ENCODE data around the gene FGFR3.

The FGFR3 gene

GRCh38 chr4:1754336-1754735, 38.8 kb upstream of the FGFR3 start:
- H3K27ac ChIP-seq = peak overlapping the region in 12 of 21 experiments; percentile 23 to 89 (median 73)
- no peak overlapping the region for H3K4me3 ChIP-seq

- peak overlapping the region in 7 of 21 experiments; percentile 6 to 89 (median 38) for H3K27ac ChIP-seq
- no peak overlapping the region for H3K4me3 ChIP-seq
Observed at GRCh38 chr4:1755297-1755696, 37.8 kb upstream of the FGFR3 start.

DNA sequence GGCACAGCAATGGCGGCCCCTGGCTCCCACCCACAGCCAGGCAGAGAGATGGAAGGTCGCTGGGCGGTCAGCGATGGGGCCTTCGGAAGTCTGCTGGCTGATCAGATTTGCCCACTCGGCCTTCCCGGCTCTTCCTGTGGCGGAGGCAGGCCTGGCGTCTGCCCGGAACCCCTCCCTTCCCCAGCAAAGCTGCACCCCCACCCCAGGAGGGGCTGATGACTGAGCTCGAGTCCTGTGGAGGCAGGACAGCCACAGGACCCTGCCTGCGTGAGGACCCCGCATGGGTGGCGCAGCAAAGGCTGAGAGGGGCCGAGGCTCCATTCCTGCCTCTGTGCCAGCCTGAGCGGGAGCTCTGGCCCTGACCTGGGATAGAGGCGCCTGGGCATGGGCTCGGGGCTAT, 37.0 kb upstream of the FGFR3 start:
- Histone ChIP-seq H3K4me3 (no peak overlapping the region), H3K27ac (peak overlapping the region in 5 of 21 experiments; percentile 32 to 89 (median 38))

GRCh38 chr4:1756893-1757779, 36.0 kb upstream of the FGFR3 start:
- peak overlapping the region in 2 of 21 experiments; percentile 32 to 89 for H3K27ac ChIP-seq
- no peak overlapping the region for H3K4me3 ChIP-seq

DNA sequence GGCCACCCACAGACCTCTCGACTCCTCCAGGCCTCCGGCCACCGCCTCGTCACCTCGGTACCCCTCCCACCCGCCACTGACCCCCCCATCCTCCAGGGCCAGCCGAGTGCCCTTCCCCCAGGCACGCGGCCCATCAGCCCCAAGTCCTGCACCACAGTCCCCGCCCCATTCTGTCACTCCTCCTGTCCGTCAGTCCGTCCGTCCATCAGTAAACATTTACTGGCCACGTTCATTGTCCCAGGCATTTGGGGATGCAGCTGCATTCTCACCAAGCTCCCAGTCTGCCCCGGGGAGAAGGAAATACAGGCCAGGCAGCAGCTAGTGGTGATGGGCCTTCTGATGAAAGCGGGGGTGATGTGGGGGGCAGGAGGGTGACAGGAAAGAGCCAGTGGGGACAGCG, 35.3 kb upstream of the FGFR3 start:
- H3K4me3 ChIP-seq = no peak overlapping the region
- H3K27ac ChIP-seq = peak overlapping the region in 4 of 21 experiments; percentile 40 to 80 (median 56)

DNA sequence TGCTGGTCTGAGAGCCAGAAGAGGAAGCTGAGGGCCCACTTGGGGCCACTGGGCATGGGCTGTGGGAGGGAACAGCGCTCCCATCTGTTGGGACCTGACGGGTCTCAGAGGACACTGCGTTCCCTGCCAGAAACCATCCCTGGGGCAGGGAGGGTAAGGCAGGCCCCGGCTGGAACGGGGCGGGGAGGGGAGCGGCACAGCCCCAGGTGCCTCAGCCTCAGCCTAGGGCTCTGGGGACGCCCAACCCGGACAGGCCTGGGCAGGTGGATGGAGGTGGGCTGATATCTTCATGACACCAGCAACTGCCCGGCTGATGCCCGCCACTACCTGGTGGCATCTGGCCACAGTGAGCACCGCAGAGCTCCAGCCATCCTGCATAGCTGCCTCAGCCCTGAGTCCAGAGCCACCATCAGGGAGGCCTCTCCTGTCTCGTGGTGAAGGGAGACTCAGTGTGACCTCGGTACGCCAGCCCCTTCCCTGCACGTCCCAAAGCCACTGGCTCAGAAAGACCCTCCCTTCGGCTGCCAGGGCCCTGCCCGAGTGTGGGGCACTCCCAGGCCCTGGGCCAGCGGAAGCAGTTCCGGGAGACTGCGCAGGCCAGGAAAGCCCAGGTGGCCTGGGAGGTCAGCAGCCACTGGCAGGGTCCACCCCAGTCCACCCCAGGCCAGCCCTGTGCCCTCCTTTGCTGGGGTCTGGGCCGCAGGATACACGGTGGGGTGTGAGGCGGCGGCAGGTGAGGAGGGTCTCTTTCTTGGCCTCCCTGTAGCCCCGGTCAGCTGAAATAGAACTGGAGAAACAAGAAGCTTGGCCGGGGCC, 34.6 kb upstream of the FGFR3 start:
- no peak overlapping the region for H3K4me3 ChIP-seq
- peak overlapping the region in 9 of 21 experiments; percentile 6 to 80 (median 40) for H3K27ac ChIP-seq

GRCh38 chr4:1759170-1759817, 33.8 kb upstream of the FGFR3 start:
- Histone ChIP-seq H3K4me3 (no peak overlapping the region), H3K27ac (peak overlapping the region in 9 of 21 experiments; percentile 6 to 80 (median 40))

- Histone ChIP-seq H3K4me3 (no peak overlapping the region), H3K27ac (peak overlapping the region in 8 of 21 experiments; percentile 31 to 80 (median 46))
Observed at GRCh38 chr4:1759818-1760223, 33.3 kb upstream of the FGFR3 start.

DNA sequence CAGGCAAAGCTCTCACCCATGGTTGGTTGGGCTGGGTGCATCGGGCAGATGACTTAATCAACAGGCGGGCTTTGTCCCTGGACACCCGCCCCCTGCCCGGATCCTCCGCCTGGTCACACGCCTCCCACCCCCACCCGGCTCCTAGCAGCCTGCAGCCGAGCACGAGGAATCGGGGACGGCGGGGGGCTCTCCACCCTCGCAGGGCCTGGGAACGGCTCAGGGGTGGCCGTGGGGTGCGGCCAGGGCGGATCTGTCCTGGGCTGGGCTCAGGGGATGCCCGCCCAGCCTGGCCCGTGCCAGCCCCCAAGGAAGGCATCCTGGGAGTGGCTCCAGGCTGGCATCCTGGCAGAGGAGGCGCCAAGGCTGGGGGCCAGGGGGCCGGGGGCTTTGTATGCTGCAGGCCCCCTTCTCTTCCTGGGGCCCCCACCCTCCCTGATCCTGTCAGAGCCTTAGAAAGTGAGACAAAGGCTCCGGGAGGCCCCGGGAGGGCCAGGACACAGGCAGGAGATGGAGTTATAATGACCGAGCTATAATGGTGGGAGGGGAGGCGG, 32.5 kb upstream of the FGFR3 start:
- no peak overlapping the region for H3K4me3 ChIP-seq
- H3K27ac ChIP-seq = peak overlapping the region in 5 of 21 experiments; percentile 42 to 80 (median 58)

GRCh38 chr4:1761130-1761689, 31.9 kb upstream of the FGFR3 start:
- H3K27ac ChIP-seq = peak overlapping the region in 2 of 21 experiments; percentile 37 to 50
- no peak overlapping the region for H3K4me3 ChIP-seq

DNA sequence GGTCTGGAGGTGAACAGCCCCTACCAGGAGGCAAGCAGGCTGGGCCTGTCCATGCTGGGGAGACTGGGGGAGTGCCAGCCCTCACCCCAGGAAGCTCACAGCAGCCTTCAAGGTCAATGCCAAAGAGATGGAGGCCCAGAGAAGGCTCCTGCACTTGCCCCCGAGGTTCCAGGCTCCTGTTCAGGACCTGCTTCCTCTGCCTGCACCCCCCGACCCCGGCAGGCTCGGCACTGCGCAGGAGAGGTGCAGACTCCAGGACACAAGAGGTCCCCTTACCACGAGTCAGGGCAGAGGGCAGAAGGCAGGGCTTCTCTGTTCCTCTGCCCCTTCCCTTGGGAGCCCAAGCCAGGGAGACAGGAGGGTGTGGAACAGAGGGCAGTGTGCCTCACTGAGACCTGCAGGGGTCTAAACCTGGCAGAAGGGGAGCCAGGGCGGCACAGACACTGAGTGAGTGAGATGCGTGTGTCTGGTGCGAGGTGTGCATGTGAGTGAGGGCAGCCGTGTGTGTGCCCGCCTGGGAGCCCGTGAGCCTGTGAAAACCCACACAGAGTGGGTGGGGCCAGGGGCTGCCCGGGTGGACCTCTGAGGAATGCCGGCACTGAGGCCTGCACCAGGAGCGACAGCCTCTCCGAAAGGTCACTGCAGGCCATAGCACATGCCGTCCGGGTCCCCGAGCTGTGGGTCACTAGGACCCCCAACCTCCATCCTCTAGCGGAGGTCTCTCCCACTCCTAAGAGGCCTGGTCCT, 30.7 kb upstream of the FGFR3 start:
- Histone ChIP-seq H3K4me3 (no peak overlapping the region), H3K27ac (no peak overlapping the region)

DNA sequence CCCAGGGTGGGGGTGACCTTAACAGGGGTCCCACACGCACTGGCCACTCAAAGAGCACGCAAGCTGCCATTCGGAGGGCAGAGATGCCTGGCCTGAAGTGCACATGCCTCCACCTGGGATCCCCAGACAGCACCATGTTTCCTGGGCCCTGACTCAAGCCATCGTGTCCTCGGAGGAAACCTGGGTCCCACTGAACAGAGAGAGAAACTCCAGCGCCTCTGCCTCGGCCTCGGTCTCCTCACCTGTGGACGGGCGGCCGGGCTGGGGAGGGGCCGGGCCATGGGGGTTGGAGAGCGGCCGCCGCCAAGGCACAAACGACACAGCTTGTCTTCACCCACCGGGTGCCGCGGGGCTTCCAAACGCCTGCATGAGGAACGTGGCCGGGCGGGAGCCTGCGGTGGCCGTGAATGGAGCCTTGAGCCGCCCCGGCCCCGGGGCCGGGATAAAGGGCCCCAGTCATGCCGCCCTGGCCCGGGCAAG, 30.0 kb upstream of the FGFR3 start:
- Histone ChIP-seq H3K4me3 (no peak overlapping the region), H3K27ac (peak overlapping the region in 3 of 21 experiments; percentile 1 to 32 (median 6))

DNA sequence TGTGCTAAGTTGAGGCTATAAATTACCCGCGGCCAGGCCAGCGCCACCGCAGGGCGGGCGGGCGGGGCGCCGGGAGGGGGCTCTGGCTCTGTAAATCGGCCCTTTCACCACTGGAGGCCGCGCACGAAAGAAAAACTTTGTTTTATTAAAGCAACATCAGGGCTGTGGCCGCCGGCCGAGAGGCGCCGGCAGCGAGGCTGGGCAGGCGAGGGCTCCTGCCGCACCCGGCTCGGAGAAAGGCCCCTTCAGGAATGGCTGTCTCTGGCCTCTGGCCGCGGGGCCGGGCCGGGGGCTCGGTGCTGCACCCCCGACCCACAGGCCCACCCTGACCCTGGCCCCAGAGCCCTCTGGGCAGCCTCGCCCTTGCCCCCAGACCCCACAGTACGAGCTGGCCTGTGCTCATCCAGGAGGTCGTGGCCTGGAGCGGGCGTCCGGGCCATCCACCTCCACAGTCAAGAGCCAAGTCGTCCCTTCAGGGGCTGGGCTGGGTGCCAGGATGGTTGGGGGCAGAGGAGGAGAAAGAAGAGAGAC, 29.5 kb upstream of the FGFR3 start:
- H3K27ac ChIP-seq = peak overlapping the region in 4 of 21 experiments; percentile 1 to 32 (median 8)
- H3K4me3 ChIP-seq = no peak overlapping the region

DNA sequence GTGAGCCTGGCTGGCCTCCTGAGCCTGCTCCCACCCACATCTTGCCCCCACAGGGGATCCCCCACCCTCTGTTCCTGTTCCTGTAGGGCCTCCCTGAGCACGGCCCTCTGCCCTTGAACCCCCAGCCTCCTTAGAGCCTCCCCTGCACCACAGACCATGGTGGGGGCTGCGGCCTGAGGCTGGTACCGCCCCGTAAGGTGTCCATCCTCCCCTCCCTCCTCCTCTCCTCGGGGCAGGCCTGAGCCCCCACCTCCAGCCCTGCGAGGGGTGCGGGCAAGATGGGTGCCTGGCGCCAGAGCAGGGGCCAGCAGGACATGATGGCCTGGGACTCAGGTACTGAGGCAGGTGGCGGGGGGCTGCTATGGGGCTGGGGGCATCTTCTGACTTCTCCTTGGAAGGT, 28.4 kb upstream of the FGFR3 start:
- H3K4me3 ChIP-seq = no peak overlapping the region

DNA sequence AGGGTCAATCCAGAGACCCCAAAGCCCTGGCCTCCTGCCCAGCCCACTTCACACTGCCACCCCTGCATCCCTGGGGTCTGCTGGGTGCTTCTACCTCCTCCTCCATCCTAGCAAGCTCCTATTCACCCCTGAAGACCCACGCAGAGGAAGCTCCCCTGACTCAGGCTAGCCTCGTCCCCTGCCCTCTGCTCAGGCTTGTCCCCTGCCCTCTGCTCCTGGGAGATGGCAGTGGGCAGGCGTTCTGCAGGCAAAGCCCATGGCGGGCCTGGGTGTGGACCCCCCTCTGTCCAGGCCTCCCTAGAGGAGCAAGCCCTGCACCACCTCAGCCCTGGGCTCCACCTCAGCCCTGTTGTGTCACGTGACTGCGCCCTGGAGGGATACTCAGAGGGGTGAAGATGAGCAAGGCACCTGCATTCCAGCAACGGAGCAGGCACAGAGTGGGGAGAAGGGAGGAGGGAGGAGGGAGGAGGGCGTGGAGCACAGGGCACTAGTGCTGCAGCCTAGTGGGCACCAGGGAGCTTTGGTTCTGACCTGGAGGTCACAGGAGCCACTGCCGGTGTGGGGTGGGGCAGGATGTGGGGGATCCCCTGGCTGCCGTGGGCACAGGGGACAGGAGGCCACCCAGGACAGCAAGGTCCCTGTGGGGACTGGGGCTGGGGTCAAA, 27.6 kb upstream of the FGFR3 start:
- peak overlapping the region in 2 of 21 experiments; percentile 8 to 73 for H3K27ac ChIP-seq

More for the DNA sequence above, 28.4 kb upstream of the FGFR3 start:
- no peak overlapping the region for H3K27ac ChIP-seq

GRCh38 chr4:1766106-1767060, 26.7 kb upstream of the FGFR3 start:
- H3K4me3 ChIP-seq = peak overlapping the region; percentile 14 to 47 (median 31)
- H3K27ac ChIP-seq = peak overlapping the region in 12 of 21 experiments; percentile 1 to 73 (median 48)

More for the DNA sequence above, 27.6 kb upstream of the FGFR3 start:
- no peak overlapping the region for H3K4me3 ChIP-seq

Data from skin epidermis (tissue), 12 donors.